ENCODE measurements around the gene PTPRS.

DNA sequence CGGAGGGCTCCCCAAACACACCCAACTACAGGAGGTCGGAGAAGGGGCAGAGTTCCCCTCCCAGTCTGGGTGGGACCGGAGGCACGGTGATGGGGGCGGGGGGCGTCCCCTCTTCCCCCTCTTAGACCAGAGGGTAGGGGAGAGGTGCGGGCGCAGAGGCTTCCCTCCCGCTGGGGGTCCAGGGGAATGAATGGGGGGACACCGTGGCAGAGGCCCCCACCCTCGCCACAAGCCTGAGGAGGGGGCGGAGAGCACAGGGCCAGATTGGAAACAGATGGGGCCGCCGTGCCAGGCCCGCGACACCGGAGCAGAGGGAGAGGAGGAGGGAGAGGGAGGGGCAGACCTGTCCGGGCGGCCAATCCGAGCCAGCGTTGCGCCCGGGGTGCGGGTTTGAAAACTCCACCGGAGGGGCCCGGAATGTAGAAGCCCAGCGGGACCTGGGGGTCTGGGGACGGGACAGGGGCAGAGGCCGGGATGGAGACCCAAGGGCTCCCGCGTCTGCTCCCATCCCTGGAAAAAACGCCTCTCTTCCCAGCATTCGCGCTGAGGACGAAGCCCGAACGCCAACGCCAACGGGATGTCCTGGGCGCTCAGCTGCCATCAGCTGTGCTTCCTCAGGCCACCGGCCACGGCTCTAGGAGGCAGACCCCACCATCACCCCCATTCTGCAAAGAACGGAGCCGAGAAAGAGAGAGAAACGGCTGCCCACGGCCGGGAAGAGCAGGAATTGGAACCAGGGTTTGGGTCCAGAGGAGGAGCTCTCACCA is 46.8 kb downstream of the PTPRS start:
- TF ChIP-seq, protein P1, sequence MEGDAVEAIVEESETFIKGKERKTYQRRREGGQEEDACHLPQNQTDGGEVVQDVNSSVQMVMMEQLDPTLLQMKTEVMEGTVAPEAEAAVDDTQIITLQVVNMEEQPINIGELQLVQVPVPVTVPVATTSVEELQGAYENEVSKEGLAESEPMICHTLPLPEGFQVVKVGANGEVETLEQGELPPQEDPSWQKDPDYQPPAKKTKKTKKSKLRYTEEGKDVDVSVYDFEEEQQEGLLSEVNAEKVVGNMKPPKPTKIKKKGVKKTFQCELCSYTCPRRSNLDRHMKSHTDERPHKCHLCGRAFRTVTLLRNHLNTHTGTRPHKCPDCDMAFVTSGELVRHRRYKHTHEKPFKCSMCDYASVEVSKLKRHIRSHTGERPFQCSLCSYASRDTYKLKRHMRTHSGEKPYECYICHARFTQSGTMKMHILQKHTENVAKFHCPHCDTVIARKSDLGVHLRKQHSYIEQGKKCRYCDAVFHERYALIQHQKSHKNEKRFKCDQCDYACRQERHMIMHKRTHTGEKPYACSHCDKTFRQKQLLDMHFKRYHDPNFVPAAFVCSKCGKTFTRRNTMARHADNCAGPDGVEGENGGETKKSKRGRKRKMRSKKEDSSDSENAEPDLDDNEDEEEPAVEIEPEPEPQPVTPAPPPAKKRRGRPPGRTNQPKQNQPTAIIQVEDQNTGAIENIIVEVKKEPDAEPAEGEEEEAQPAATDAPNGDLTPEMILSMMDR (IDR thresholded peaks at IDR 0.05) = no peak
- no peak for TF ChIP-seq POLR2A (IDR thresholded peaks at IDR 0.05)

Measured in thyroid gland (tissue), 4 donors.